WERI-Rb-1 (cell line): Measurements from ENCODE around the gene NME2.
"Not testable (repeated sequence)": the region's sequence is repeated elsewhere in the genome, so short reads cannot be mapped to it uniquely, and the experiment has no call there.

Experiments used
- DNase-seq: peaks from one replicate; pipeline ENCODE4 v3.0.0-alpha.2; 2020
- H3K27ac ChIP-seq: fragments of 250-450 bp; sonication (Bioruptor Pico); 2 replicates; pipeline ENCODE4 v1.5.1; 2020; ENCODE audit warnings: mild to moderate bottlenecking, moderate library complexity
- H3K27me3 ChIP-seq: fragments of 250-450 bp; sonication (Bioruptor Pico); 2 replicates; pipeline ENCODE4 v1.5.1; 2021; ENCODE audit warnings: mild to moderate bottlenecking, low read depth, moderate library complexity; ENCODE audit not compliant: insufficient read depth, severe bottlenecking
- H3K36me3 ChIP-seq: fragments of 250-450 bp; sonication (Bioruptor Pico); 2 replicates; pipeline ENCODE4 v1.5.1; 2020; ENCODE audit warnings: mild to moderate bottlenecking, moderate library complexity
- H3K4me3 ChIP-seq: 2 replicates; pipeline ENCODE4 v1.5.1; 2011; ENCODE audit warnings: low read depth, mild to moderate bottlenecking, control low read depth, low read length
- H3K9me3 ChIP-seq: fragments of 250-450 bp; sonication (Bioruptor Pico); 2 replicates; pipeline ENCODE4 v1.5.1; 2021; ENCODE audit warnings: mild to moderate bottlenecking, moderate library complexity; ENCODE audit not compliant: severe bottlenecking
- CTCF ChIP-seq: IDR thresholded peaks from 2 replicates; pipeline ENCODE4 v1.5.1; 2011; ENCODE audit warnings: low read depth, mild to moderate bottlenecking, control low read depth, inconsistent platforms, low read length

The NME2 gene

GRCh38 chr17:51120739-51121619, 45.2 kb upstream of the NME2 start, which contains the start of gene SPAG9:
Gene SPAG9, minus strand, starts transcription at chr17:51120868. Its CDS starts 212 bp downstream, at chr17:51120656.
- Histone ChIP-seq H3K9me3 (no peaks in the 10 kb centered on the region), H3K36me3 (no peaks in the 10 kb centered on the region; the same call in 1 of the 2 replicates), H3K27me3 (no peaks in the 10 kb centered on the region), H3K4me3 (peak within 1 kb of the TSS; percentile 94), H3K27ac (peak within 1 kb of the TSS; percentile 89)
- DNase-seq: peak; percentile 97
- TF ChIP-seq CTCF: no peak

GRCh38 chr17:51121620-51122472, 44.4 kb upstream of the NME2 start:
- Histone ChIP-seq H3K27me3 (no peaks in the 10 kb centered on the region), H3K36me3 (no peaks in the 10 kb centered on the region; the same call in 1 of the 2 replicates), H3K9me3 (no peaks in the 10 kb centered on the region), H3K27ac (peak overlapping the region; percentile 89), H3K4me3 (peak overlapping the region; percentile 94)
- TF ChIP-seq CTCF: no peak
- DNase-seq: peak; percentile 90

GRCh38 chr17:51122473-51123115, 43.6 kb upstream of the NME2 start:
- not testable (repeated sequence) for H3K36me3 ChIP-seq, H3K9me3 ChIP-seq, H3K27ac ChIP-seq, H3K4me3 ChIP-seq, H3K27me3 ChIP-seq, DNase-seq

GRCh38 chr17:51124640-51125503, 41.3 kb upstream of the NME2 start:
- no peaks in the 10 kb centered on the region for H3K9me3 ChIP-seq
- H3K36me3 ChIP-seq: no peaks in the 10 kb centered on the region
- no peaks in the 10 kb centered on the region for H3K27me3 ChIP-seq
- H3K27ac ChIP-seq: no peak overlapping the region
- no peak overlapping the region for H3K4me3 ChIP-seq
- DNase-seq: no peak
- TF ChIP-seq CTCF: no peak

GRCh38 chr17:51128076-51128475, 38.1 kb upstream of the NME2 start:
- no peaks in the 10 kb centered on the region for H3K27me3 ChIP-seq
- no peak for DNase-seq
- no peaks in the 10 kb centered on the region for H3K36me3 ChIP-seq
- no peaks in the 10 kb centered on the region for H3K9me3 ChIP-seq
- no peak overlapping the region for H3K4me3 ChIP-seq
- H3K27ac ChIP-seq: no peak overlapping the region
- no peak for TF ChIP-seq CTCF
